ENCODE measurements around the gene DRC1.

DRC1 gene

DNA sequence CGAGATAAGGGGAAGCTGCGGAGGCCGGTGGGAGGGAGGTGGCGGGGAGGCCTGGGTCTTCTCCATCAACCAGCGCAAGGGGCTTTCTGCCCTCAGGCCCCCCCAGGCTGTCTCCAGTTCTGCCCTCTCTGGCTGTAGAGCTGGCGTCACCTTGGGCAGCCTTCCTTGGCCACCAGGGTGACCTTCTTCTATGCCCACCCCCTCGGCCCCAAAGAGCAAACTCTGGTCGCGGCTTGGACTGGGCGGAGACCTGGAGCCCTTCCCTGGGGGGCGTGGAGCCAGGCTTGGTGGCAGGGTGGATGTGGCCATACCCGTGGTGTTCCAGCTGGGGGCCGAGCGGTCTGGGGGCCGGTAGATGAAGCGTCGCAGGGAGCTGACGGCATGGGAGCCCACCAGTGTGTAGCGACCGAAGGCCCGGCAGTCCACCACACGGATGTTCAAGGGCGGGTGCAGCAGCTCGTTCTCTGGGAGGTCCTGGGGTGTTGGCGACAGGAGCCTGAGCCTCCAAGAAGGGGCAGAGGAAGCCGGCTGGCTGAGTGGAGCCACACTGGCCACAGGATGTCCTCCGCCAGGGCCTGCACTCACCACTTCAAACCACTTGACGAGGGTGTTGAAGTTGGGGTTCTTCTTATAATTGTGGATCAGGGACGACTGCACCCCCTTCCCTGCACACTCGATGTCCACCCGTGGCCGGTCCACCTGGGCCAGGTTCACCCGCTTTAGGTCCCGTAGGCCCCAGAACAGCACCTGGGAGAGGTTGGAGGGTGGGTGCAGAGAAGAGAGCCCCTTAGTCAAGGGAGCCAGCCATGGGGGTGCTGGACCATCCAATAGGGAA lies 71.3 kb downstream of the DRC1 start:
- H3K9me3 ChIP-seq (ENCODE audit: control insufficient read depth in 5 of 5, low read length in 5 of 5), result peaks cover 5 to 18% (median 11%) of the 10 kb centered on the region in 5 donors
- H3K27ac ChIP-seq (ENCODE audit: low read depth, low read length), result no peak overlapping the region
- peaks cover 2 to 10% (median 4%) of the 10 kb centered on the region in 5 donors for H3K4me1 ChIP-seq (ENCODE audit: control insufficient read depth in 5 of 5, insufficient read depth in 5 of 5, low read length in 5 of 5)
- H3K4me3 ChIP-seq (ENCODE audit: low read depth in 1 of 5, low read length in 5 of 5), result no peak overlapping the region
- H3K9ac ChIP-seq (ENCODE audit: low read length in 5 of 5), result no peak overlapping the region
- peaks cover 0 to 4% (median 0%) of the 10 kb centered on the region in 5 donors for H3K36me3 ChIP-seq (ENCODE audit: control insufficient read depth in 5 of 5, insufficient read depth in 5 of 5, low read length in 5 of 5)
- no peaks in the 10 kb centered on the region for H3K27me3 ChIP-seq (ENCODE audit: control insufficient read depth in 5 of 5, insufficient read depth in 4 of 5, low read length in 5 of 5)

DNA sequence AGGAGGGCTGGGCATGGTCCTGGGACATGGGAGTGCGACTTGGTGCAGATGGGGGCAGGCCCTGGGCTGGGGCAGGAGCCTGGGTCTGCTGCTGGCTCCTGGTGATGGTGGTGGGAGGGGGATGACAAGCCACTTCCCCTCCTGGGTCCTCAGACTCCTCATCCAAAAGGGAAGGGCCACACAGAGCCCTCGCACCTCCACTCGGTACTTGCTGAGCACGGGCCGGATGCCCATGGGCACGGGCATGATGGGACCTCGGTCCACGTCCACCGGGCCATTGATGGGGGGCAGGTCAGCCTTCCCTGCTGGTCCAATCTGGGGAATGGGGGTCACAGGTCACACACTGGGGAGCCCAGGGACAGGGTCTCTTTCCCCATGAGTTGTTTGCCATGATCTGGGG lies 72.1 kb downstream of the DRC1 start:
- no peak overlapping the region for H3K27ac ChIP-seq (ENCODE audit: low read depth, low read length)
- peaks cover 5 to 18% (median 11%) of the 10 kb centered on the region in 5 donors for H3K9me3 ChIP-seq (ENCODE audit: control insufficient read depth in 5 of 5, low read length in 5 of 5)
- peaks cover 0 to 4% (median 0%) of the 10 kb centered on the region in 5 donors for H3K36me3 ChIP-seq (ENCODE audit: control insufficient read depth in 5 of 5, insufficient read depth in 5 of 5, low read length in 5 of 5)
- H3K4me1 ChIP-seq (ENCODE audit: control insufficient read depth in 5 of 5, insufficient read depth in 5 of 5, low read length in 5 of 5), result peaks cover 3 to 14% (median 8%) of the 10 kb centered on the region in 5 donors
- no peaks in the 10 kb centered on the region for H3K27me3 ChIP-seq (ENCODE audit: control insufficient read depth in 5 of 5, insufficient read depth in 4 of 5, low read length in 5 of 5)
- H3K9ac ChIP-seq (ENCODE audit: low read length in 5 of 5), result no peak overlapping the region
- no peak overlapping the region for H3K4me3 ChIP-seq (ENCODE audit: low read depth in 1 of 5, low read length in 5 of 5)

DNA sequence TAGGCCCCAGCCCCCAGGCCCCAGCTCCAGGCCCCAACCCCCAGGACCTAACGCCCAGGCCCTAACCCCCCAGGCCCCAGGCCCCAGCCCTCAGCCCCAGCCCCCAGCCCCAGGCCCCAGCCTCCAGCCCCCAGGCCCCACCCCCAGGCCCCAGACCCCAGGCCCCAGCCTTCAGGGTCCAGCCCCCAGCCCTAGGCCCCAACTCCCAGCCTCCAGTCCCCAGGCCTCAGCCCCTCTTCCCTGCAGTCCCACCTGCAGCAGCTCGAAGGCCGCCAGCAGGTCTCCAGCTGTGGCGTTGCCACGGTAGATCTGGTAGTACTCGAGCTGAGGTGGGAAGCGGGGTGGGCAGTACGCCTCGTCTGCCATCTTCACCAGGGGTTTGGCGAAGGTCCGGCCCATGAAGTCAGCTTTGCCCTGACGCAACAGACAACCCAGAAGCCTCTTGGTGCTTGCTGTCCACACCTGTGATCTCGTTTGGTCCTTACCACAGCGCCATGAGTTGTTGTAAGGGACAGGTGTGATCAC lies 72.6 kb downstream of the DRC1 start:
- H3K9ac ChIP-seq (ENCODE audit: low read length in 5 of 5), result no peak overlapping the region

DNA sequence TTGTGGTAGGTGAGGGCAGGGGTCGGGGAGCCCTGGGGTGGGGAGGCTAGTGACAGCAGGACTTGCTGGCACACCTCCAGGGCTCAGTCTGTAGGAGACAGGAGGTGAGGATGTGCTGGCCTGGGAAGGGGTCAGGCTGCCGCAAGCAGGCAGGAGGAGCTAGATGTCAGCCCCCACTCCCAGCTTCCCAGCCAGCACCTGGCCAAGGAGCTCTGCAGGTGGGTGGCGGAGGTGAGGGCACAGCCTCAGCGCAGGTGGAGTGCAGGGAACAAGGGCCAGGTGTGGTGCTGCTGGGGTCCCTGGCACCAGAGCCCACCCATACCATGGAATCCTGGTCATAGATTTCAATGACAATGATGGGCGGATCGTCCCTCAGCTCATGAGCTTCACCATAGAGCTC lies 73.3 kb downstream of the DRC1 start:
- Histone ChIP-seq H3K9me3 (ENCODE audit: control insufficient read depth in 5 of 5, low read length in 5 of 5) (peaks cover 0 to 8% (median under 1%) of the 10 kb centered on the region in 5 donors), H3K9ac (ENCODE audit: low read length in 5 of 5) (no peak overlapping the region), H3K36me3 (ENCODE audit: control insufficient read depth in 5 of 5, insufficient read depth in 5 of 5, low read length in 5 of 5) (peaks cover 0 to 4% (median 0%) of the 10 kb centered on the region in 5 donors), H3K4me3 (ENCODE audit: low read depth in 1 of 5, low read length in 5 of 5) (no peak overlapping the region), H3K27me3 (ENCODE audit: control insufficient read depth in 5 of 5, insufficient read depth in 4 of 5, low read length in 5 of 5) (no peaks in the 10 kb centered on the region), H3K4me1 (ENCODE audit: control insufficient read depth in 5 of 5, insufficient read depth in 5 of 5, low read length in 5 of 5) (peaks cover 3 to 14% (median 8%) of the 10 kb centered on the region in 5 donors), H3K27ac (ENCODE audit: low read depth, low read length) (no peak overlapping the region)

More for the DNA sequence above, 72.6 kb downstream of the DRC1 start:
- H3K9me3 ChIP-seq (ENCODE audit: control insufficient read depth in 5 of 5, low read length in 5 of 5), result peaks cover 2 to 15% (median 8%) of the 10 kb centered on the region in 5 donors
- H3K27me3 ChIP-seq (ENCODE audit: control insufficient read depth in 5 of 5, insufficient read depth in 4 of 5, low read length in 5 of 5), result no peaks in the 10 kb centered on the region
- H3K27ac ChIP-seq (ENCODE audit: low read depth, low read length), result no peak overlapping the region
- peaks cover 3 to 14% (median 8%) of the 10 kb centered on the region in 5 donors for H3K4me1 ChIP-seq (ENCODE audit: control insufficient read depth in 5 of 5, insufficient read depth in 5 of 5, low read length in 5 of 5)
- peaks cover 0 to 4% (median 0%) of the 10 kb centered on the region in 5 donors for H3K36me3 ChIP-seq (ENCODE audit: control insufficient read depth in 5 of 5, insufficient read depth in 5 of 5, low read length in 5 of 5)
- no peak overlapping the region for H3K4me3 ChIP-seq (ENCODE audit: low read depth in 1 of 5, low read length in 5 of 5)

DNA sequence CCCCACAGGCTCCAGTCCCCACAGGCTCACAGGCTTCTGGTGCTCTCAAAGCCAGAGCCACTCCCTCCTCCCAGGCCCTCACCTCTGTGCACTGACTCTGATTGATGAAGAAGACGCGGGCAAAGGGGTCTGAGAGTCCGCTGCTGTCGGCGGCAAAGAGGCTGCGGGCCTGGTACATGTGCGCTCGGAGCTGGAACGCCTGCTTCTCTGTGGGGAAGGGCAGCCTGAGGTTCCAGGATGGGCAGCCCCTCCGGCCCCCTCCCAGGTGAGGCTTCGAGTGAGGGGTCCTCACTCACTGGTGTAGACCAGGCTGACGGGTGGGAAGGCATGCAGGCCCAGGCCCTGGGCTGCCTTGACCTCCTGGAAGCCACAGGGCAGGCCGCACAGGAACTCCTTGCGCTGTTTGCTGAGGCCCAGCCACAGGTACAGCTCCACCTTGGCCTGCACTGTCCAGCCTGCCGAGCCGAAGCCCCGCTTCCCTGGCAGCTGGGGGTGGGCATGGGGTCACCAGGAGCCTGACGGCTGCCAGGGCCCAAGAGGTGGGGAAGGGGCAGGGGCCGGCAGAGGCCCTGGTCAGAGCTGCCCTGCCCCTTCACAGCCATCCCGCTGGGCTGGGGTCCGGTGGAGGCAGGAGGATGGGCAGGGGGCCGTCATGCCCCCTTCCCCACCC lies 74.2 kb downstream of the DRC1 start:
- peaks cover 0 to 4% (median 0%) of the 10 kb centered on the region in 5 donors for H3K36me3 ChIP-seq (ENCODE audit: control insufficient read depth in 5 of 5, insufficient read depth in 5 of 5, low read length in 5 of 5)
- H3K9me3 ChIP-seq (ENCODE audit: control insufficient read depth in 5 of 5, low read length in 5 of 5), result peaks cover 0 to 6% (median 0%) of the 10 kb centered on the region in 5 donors
- no peak overlapping the region for H3K9ac ChIP-seq (ENCODE audit: low read length in 5 of 5)
- H3K27me3 ChIP-seq (ENCODE audit: control insufficient read depth in 5 of 5, insufficient read depth in 4 of 5, low read length in 5 of 5), result no peaks in the 10 kb centered on the region
- peaks cover 3 to 14% (median 8%) of the 10 kb centered on the region in 5 donors for H3K4me1 ChIP-seq (ENCODE audit: control insufficient read depth in 5 of 5, insufficient read depth in 5 of 5, low read length in 5 of 5)
- no peak overlapping the region for H3K4me3 ChIP-seq (ENCODE audit: low read depth in 1 of 5, low read length in 5 of 5)
- H3K27ac ChIP-seq (ENCODE audit: low read depth, low read length), result no peak overlapping the region

DNA sequence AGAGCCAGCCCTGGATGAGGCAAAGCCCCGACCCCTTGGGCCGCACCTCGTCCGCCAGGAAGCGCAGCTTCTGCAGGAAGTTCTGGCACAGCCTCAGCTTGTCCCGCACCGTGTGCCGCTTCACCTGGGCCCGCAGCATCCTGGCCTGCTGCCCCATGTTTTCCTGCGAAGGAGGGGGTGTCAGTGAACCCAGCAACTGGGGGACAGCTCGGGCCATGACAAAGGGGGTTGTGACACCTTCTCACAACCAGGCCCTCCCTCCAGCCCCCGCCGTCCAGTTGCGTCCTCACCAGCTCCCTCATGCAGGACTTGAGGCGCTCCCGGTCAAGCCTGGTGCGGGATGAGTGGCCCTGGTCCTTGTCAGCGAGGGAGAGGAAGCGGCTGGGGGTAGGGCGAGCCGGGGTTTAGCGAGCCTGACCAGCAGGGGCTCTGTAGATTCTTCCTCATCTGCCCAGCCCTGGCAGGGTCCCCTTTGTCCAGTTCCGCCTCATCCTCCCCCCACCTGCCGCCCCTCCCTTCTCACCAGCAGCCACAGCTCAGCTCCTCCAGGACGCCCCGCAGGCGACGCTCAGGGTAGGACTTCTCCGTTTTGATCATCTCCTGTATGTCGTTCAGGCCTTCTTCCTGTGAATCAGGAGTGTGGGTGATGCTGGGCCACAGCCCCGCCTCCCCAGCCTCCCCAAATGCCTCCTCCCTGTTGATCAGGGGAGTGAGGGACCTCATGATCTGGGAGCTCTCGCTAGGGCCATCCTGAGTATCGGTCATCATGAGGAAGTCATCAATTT lies 75.6 kb downstream of the DRC1 start:
- Histone ChIP-seq H3K27me3 (ENCODE audit: control insufficient read depth in 5 of 5, insufficient read depth in 4 of 5, low read length in 5 of 5) (no peaks in the 10 kb centered on the region), H3K4me3 (ENCODE audit: low read depth in 1 of 5, low read length in 5 of 5) (no peak overlapping the region), H3K9me3 (ENCODE audit: control insufficient read depth in 5 of 5, low read length in 5 of 5) (no peaks in the 10 kb centered on the region), H3K27ac (ENCODE audit: low read depth, low read length) (no peak overlapping the region), H3K4me1 (ENCODE audit: control insufficient read depth in 5 of 5, insufficient read depth in 5 of 5, low read length in 5 of 5) (peaks cover 3 to 14% (median 8%) of the 10 kb centered on the region in 5 donors), H3K36me3 (ENCODE audit: control insufficient read depth in 5 of 5, insufficient read depth in 5 of 5, low read length in 5 of 5) (no peaks in the 10 kb centered on the region), H3K9ac (ENCODE audit: low read length in 5 of 5) (no peak overlapping the region)

DNA sequence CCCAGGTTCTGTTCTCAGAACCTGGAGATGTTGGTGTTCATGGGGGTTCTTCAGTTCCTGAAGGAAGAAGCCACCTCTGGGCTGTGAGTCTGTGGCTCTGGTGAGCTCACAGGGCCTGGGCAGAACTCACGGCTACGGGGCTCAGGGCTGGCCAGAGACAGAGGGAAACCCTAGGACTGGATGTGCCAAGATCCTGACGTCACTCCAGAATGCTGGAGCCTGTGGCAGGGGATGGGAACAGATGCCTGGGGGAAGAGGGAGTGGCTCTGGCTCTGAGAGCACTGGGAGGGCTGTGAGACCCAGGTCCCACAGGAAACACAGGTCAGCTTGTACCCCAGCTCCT lies 76.2 kb downstream of the DRC1 start, which contains the start of gene OTOF:
TSS of gene OTOF (minus strand) at position 214 of the 343 bp plus-strand sequence.
- no peaks in the 10 kb centered on the region for H3K9me3 ChIP-seq (ENCODE audit: control insufficient read depth in 5 of 5, low read length in 5 of 5)
- H3K27me3 ChIP-seq (ENCODE audit: control insufficient read depth in 5 of 5, insufficient read depth in 4 of 5, low read length in 5 of 5), result no peaks in the 10 kb centered on the region
- peaks cover 4 to 14% (median 8%) of the 10 kb centered on the region in 5 donors for H3K4me1 ChIP-seq (ENCODE audit: control insufficient read depth in 5 of 5, insufficient read depth in 5 of 5, low read length in 5 of 5)
- no peaks in the 10 kb centered on the region for H3K36me3 ChIP-seq (ENCODE audit: control insufficient read depth in 5 of 5, insufficient read depth in 5 of 5, low read length in 5 of 5)
- H3K9ac ChIP-seq (ENCODE audit: low read length in 5 of 5), result no peak within 1 kb of the TSS
- no peak within 1 kb of the TSS for H3K27ac ChIP-seq (ENCODE audit: low read depth, low read length)
- H3K4me3 ChIP-seq (ENCODE audit: low read depth in 1 of 5, low read length in 5 of 5), result no peak within 1 kb of the TSS

DNA sequence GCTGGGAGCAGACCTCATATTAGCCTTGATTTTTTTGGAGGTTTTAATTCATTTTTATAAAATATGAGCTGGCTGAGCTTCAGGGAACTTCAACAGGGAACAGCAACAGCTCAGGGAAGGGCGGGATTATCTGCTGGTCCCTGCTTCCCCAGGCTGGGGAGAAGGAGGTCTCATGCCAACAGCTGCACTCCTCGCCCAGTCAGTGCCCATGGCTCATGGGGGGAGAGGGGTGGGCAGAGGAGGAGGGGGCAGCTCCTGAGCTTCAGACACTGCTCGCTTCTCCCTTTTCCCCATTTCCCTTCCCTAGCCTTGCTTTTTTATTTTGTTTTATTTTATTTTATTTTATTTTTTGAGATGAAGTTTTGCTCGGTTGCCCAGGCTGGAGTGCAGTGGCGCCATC lies 76.6 kb downstream of the DRC1 start:
- no peaks in the 10 kb centered on the region for H3K9me3 ChIP-seq (ENCODE audit: control insufficient read depth in 5 of 5, low read length in 5 of 5)
- no peaks in the 10 kb centered on the region for H3K27me3 ChIP-seq (ENCODE audit: control insufficient read depth in 5 of 5, insufficient read depth in 4 of 5, low read length in 5 of 5)
- peaks cover 4 to 15% (median 9%) of the 10 kb centered on the region in 5 donors for H3K4me1 ChIP-seq (ENCODE audit: control insufficient read depth in 5 of 5, insufficient read depth in 5 of 5, low read length in 5 of 5)
- H3K27ac ChIP-seq (ENCODE audit: low read depth, low read length), result no peak overlapping the region
- no peaks in the 10 kb centered on the region for H3K36me3 ChIP-seq (ENCODE audit: control insufficient read depth in 5 of 5, insufficient read depth in 5 of 5, low read length in 5 of 5)
- H3K4me3 ChIP-seq (ENCODE audit: low read depth in 1 of 5, low read length in 5 of 5), result no peak overlapping the region
- H3K9ac ChIP-seq (ENCODE audit: low read length in 5 of 5), result no peak overlapping the region

DNA sequence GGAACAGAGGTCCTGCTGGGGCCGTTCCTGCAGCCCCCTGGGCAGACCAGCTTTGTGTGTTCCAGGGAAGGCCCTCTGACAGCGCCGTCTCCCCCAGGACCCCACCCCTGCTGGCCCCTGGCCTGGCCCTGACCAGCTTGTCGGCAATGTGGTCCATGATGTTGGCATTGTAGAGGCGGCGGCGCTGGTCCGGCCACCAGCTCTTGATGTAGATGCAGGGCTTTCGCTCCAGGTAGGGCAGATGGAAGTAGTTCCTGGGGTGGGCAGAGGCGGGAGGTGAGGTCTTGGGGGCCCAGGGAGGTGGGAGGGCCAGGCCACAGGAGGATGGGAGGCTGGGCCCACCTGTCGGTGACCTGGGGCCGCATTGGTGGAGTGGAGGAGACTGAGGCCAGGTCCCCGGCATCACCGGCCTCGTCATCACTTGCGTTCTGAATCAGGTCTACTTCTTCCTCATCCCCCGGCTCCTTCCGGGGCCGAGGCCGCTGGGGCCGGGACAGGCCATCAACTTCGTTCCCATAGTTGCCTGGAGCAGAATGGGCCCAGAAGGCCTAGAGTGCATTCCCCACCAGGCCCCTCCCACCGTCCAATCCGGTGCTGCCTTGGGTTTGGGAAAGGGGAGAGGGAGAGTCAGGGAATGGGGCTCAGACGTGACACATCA lies 77.5 kb downstream of the DRC1 start:
- Histone ChIP-seq H3K27ac (ENCODE audit: low read depth, low read length) (no peak overlapping the region), H3K27me3 (ENCODE audit: control insufficient read depth in 5 of 5, insufficient read depth in 4 of 5, low read length in 5 of 5) (no peaks in the 10 kb centered on the region), H3K9me3 (ENCODE audit: control insufficient read depth in 5 of 5, low read length in 5 of 5) (no peaks in the 10 kb centered on the region), H3K4me1 (ENCODE audit: control insufficient read depth in 5 of 5, insufficient read depth in 5 of 5, low read length in 5 of 5) (peaks cover 4 to 24% (median 17%) of the 10 kb centered on the region in 5 donors), H3K4me3 (ENCODE audit: low read depth in 1 of 5, low read length in 5 of 5) (no peak overlapping the region), H3K36me3 (ENCODE audit: control insufficient read depth in 5 of 5, insufficient read depth in 5 of 5, low read length in 5 of 5) (no peaks in the 10 kb centered on the region), H3K9ac (ENCODE audit: low read length in 5 of 5) (no peak overlapping the region)
